Measurements from ENCODE around the gene GNG11.

- TF ChIP-seq CTCF (IDR thresholded peaks at IDR 0.05) (no peak), EZH2phosphoT487 (IDR thresholded peaks at IDR 0.05) (no peak)
Measured at GRCh38 chr7:93914581-93915066, 6.9 kb upstream of the GNG11 start.

Measured in neural progenitor cell (in vitro differentiated cells).